K562 (cell line): ENCODE measurements around the gene SPIB. TPM values are rescaled to one million over a fixed set of nuclear protein-coding genes. Genes with fewer than 3 reads are reported as not detected.
"Not testable (repeated sequence)": the region's sequence is repeated elsewhere in the genome, so short reads cannot be mapped to it uniquely, and the experiment has no call there.

Experiments used
- ATAC-seq: fragments of 200-7000 bp; cut with Tn5 transposase; 3 replicates; pipeline ENCODE4 v1.9.1; 2020; ENCODE audit warnings: moderate library complexity
- BruUV-seq: library from RNA; stranded (reverse); fragments of 400-500 nt; replicated peaks from 2 replicates; lab custom pipeline; 2021; lab: Mats Ljungman, UMichigan
- CTCF ChIA-PET: fragments of 300-600 bp; formaldehyde crosslinking; extraction: SDS; loops from one replicate; lab custom pipeline; 2021; ENCODE audit warnings: low intra/inter-chr PET ratio; lab: Yijun Ruan, JAX
- POLR2A ChIA-PET: fragments of 300-600, 350-650 bp; sonication (Branson Sonifier 250); formaldehyde crosslinking; extraction: SDS; loops from one replicate; lab custom pipeline; 2021; ENCODE audit warnings: antibody characterized with exemption, inconsistent platforms; lab: Yijun Ruan, JAX
- DNase-seq, 4 experiments: peaks; one replicate each; pipeline versions ENCODE4 v3.0.0 to v3.0.0-alpha.2; 2011 to 2018; ENCODE audit warnings: low spot score in 3 of 4, mixed read lengths in 3 of 4; ENCODE audit errors: extremely low read depth in 1 of 4
- FAIRE-seq: peaks from 2 replicates; lab custom pipeline; 2011; peaks lifted over from hg19 to GRCh38; lab: Jason Lieb, UNC
- H2AFZ ChIP-seq: 2 replicates; pipeline ENCODE4 v1.6.0; 2011; ENCODE audit warnings: low read depth, low read length, control low read depth, inconsistent platforms
- H3K27ac ChIP-seq: fragments of 200-600 bp; 3 replicates; pipeline ENCODE4 v1.8.0; 2011; ENCODE audit warnings: low read depth, mild to moderate bottlenecking, control low read depth, inconsistent platforms, low read length, moderate library complexity, mixed read lengths; ENCODE audit errors: extremely low read depth
- H3K27me3 ChIP-seq, 2 experiments: fragments of 300-600 bp in 1 of 2; 2 replicates in 1 of 2; 3 replicates in 1 of 2; pipeline versions ENCODE4 v1.6.0 to v1.8.0; 2011; ENCODE audit warnings: inconsistent platforms in 2 of 2, low read length in 2 of 2, mild to moderate bottlenecking in 1 of 2, mixed read lengths in 1 of 2, moderate library complexity in 1 of 2; ENCODE audit not compliant: control insufficient read depth in 2 of 2, insufficient read depth in 2 of 2
- H3K36me3 ChIP-seq: fragments of 300-600 bp; 3 replicates; pipeline ENCODE4 v1.8.0; 2011; ENCODE audit warnings: mild to moderate bottlenecking, low read length, inconsistent platforms; ENCODE audit not compliant: control insufficient read depth, insufficient read depth
- H3K4me1 ChIP-seq, 2 experiments: fragments of 200-600 bp in 1 of 2; replicated peaks in 1 of 2; 2 replicates in 1 of 2; 3 replicates in 1 of 2; pipeline versions ENCODE4 v1.5.1 to v1.8.0; 2011; ENCODE audit warnings: inconsistent platforms in 2 of 2, low read length in 2 of 2, mild to moderate bottlenecking in 1 of 2, mixed read lengths in 1 of 2, moderate library complexity in 1 of 2; ENCODE audit not compliant: control insufficient read depth in 2 of 2, insufficient read depth in 2 of 2
- H3K4me2 ChIP-seq: 2 replicates; pipeline ENCODE4 v1.6.1; 2011; ENCODE audit warnings: low read length, control low read depth, inconsistent platforms, mixed read lengths; ENCODE audit not compliant: insufficient read depth
- H3K4me3 ChIP-seq: fragments of 200-600 bp; sonication (generic), shearing (Covaris generic); 2 replicates; pipeline ENCODE4 v1.5.1; 2016; ENCODE audit warnings: control low read depth, inconsistent platforms
- H3K79me2 ChIP-seq: fragments of 200-600 bp; 3 replicates; pipeline ENCODE4 v1.8.0; 2011; ENCODE audit warnings: low read length, inconsistent platforms; ENCODE audit not compliant: control insufficient read depth, insufficient read depth
- H3K9ac ChIP-seq, 2 experiments: 2 replicates each; pipeline versions ENCODE4 v1.6.0 to v1.6.1; 2011; ENCODE audit warnings: low read depth in 2 of 2, low read length in 2 of 2, control low read depth in 1 of 2, inconsistent platforms in 1 of 2, mild to moderate bottlenecking in 1 of 2, mixed read lengths in 1 of 2; ENCODE audit not compliant: insufficient read depth in 1 of 2
- H3K9me1 ChIP-seq: one replicate; pipeline ENCODE4 v1.6.0; 2011; ENCODE audit warnings: inconsistent platforms, mild to moderate bottlenecking, low read length, moderate library complexity; ENCODE audit not compliant: control insufficient read depth, insufficient read depth
- H3K9me3 ChIP-seq: replicated peaks from 2 replicates; pipeline ENCODE4 v1.5.1; 2011; ENCODE audit warnings: low read depth, low read length, inconsistent platforms; ENCODE audit not compliant: control insufficient read depth, insufficient read depth
- H4K20me1 ChIP-seq: replicated peaks from 2 replicates; pipeline ENCODE4 v1.6.1; 2011; ENCODE audit warnings: low read length, inconsistent platforms, mixed read lengths; ENCODE audit not compliant: control insufficient read depth, insufficient read depth
- CXXC5 ChIP-seq: fragments of 250-450 bp; sonication (Bioruptor Pico); IDR thresholded peaks from 2 replicates; pipeline ENCODE4 v1.8.0; 2022; ENCODE audit warnings: inconsistent platforms, mild to moderate bottlenecking, moderate library complexity
- PATZ1 ChIP-seq: fragments of 250-450 bp; sonication (Bioruptor Pico); IDR thresholded peaks from 2 replicates; pipeline ENCODE4 v1.5.0; 2020; ENCODE audit warnings: mild to moderate bottlenecking, borderline replicate concordance
- ZNF121 ChIP-seq: sonication (generic); formaldehyde crosslinking; conservative IDR thresholded peaks from 2 replicates; pipeline ENCODE4 v1.8.0; 2022; ENCODE audit warnings: missing genetic modification reagents
- WGBS: fragments of 100-300 bp; shearing (Covaris generic); methylation state at CpG from one replicate; pipeline ENCODE4 v1.1.6; 2016; ENCODE audit warnings: low coverage, mixed read lengths; ENCODE audit not compliant: insufficient coverage; ENCODE audit errors: missing lambda C conversion rate; 5-methylcytosine and 5-hydroxymethylcytosine counted together
- in situ Hi-C: fragments of 300-500 bp; cut with MboI; formaldehyde crosslinking; loops from 4 replicates; pipeline ENCODE4 v1.15.0; 2018; ENCODE audit warnings: inconsistent platforms, mixed read lengths
- intact Hi-C: fragments of 100-400 bp; cut with micrococcal nuclease; formaldehyde crosslinking; loops from 2 replicates; pipeline ENCODE4 v1.14.2; 2022
- polyA plus RNA-seq, 8 experiments: library from polyadenylated mRNA; depleted of rRNA in 4 of 8; stranded (reverse) in 5 of 8; unstranded in 3 of 8; fragments of >200 nt; fragmentation: Nextera tagmentation in 2 of 8; fragmentation: Illumina TruSeq in 1 of 8; extraction: Ambion mirVana in 2 of 8; extraction: Trizol in 1 of 8; gene quantifications; 2 replicates each; pipeline versions ENCODE4 v1.2.1 to v1.2.3, GENCODE V29; 2011 to 2014; ENCODE audit warnings: inconsistent platforms in 1 of 8, missing spikeins in 1 of 8
- total RNA-seq, 7 experiments: library from RNA; depleted of rRNA in 6 of 7; stranded (reverse); fragments of >200 nt in 6 of 7; fragmentation: Illumina TruSeq in 2 of 7; extraction: Trizol in 2 of 7; gene quantifications; 2 replicates each; pipeline versions ENCODE4 v1.2.1 to v1.2.3, GENCODE V29; 2011 to 2021; ENCODE audit warnings: low replicate concordance in 1 of 7

Gene SPIB
- total and polyA plus RNA-seq, 9 of the 15 experiments (the other 6 are each of a cell fraction or from before 2014, with no cell fraction given), result 0.06 to 1.0 (median 0.43) TPM; not detected in 1

DNA sequence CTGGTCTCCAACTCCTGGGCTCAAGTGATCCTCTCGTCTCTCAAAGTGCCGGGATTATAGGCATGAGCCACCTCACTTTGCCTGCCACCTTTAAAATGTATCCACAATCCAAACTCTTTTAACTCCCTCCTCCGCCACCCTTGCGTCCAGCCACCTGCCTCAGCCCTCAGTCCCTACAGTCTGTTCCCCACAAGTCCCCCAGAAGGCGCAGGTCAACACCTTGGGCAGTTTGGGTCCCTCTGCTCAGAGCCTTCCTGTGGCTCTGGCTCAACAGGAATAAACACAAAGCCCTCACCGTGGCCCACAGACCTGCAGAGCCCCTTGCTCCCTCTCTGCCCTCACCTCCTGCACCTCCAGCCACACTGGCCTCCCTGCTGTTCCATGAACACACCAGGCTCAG, 50.1 kb downstream of the SPIB start (continued):
- TF ChIP-seq PATZ1 (CRISPR knock-in tag), result no peak
- TF ChIP-seq CXXC5 (CRISPR knock-in tag), result no peak

DNA sequence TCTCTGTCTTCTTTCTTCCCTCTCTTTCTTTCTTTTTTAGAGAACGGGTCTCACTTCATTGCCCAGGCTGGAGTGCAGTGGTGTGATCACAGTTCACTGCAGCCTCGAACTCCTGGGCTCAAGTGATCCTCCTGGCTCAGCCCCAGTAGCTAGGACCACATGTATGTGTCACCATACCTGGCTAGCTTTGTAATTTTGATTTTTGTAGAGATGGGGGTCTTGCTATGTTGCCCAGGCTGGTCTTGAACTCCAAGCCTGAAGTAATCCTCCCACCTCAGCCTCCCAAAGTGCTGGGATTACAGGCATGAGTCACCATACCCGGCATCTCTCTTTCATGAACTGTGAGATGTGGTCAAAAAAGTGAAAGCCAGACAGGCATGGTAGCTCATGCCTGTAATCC, 54.6 kb downstream of the SPIB start:
- H4K20me1 ChIP-seq, H3K4me2 ChIP-seq, BruUV-seq, H3K9me1 ChIP-seq, POLR2A ChIA-PET, CTCF ChIA-PET, DNase-seq, FAIRE-seq, ATAC-seq, H3K9me3 ChIP-seq, in situ Hi-C loops, H3K4me3 ChIP-seq, intact Hi-C loops, H3K27ac ChIP-seq, H3K36me3 ChIP-seq, H2AFZ ChIP-seq, H3K9ac ChIP-seq: not testable (repeated sequence)
- Histone ChIP-seq H3K27me3 (peaks cover 0 to 17% of the 10 kb centered on the region in 2 experiments; a peak in 3 of 5 replicates), H3K4me1 (peaks cover 5 to 30% of the 10 kb centered on the region in 2 experiments; a peak in 4 of 5 replicates), H3K79me2 (peaks cover 16% of the 10 kb centered on the region)
- WGBS, result 3% methylated on average over 3 of the region's 3 CpGs
- TF ChIP-seq ZNF121 (CRISPR knock-in tag), result peak; percentile 93
